Measurements from ENCODE around the gene TULP1. TPM values are rescaled to one million over a fixed set of nuclear protein-coding genes. Genes with fewer than 3 reads are reported as not detected.

The TULP1 gene
- polyA plus RNA-seq, 3 donors, result 1.3 to 2.1 (median 1.7) TPM

DNA sequence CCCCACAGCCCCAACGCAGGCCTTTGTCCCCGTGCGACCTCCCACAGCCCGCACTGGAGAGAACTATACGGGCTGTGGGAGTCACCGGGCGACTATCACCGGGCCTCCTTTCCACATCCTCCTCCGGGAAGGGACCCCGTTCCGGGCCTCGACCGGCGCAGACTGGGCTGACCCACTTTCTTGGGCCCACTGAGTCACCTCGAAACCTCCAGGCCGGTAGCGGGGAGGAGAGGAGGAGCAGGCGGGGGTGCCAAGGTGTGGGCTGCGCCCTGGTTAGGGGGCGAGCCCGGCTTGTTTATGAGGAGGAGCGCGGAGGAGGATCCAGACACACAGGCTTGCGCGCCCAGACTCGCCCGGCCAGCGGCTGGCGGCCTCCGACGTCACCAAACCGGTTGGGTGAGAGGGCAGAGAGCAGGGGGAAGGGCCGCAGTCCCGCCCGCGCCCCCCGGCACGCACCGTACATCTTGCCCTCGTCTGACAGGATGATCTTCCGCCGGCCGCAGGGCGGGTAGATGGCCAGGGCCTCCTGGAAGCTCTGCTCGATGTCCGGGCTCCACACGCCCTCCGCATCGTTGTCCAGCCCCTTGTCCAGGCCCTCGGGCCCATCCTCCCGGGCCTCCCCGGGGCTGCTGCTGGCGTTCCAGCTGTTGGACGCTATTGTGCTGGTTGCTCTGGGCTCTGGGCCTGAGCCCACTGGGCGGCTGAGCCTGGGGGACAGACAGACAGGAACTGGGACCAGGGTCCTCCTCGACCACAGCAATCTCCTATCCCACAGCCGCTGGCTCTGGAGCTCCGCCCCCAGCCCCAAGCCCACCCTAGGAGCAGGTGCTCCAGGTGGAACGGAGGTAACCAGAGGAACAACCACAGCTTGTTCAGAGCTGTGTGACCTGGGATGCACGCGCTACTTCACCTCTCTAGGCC lies 26.4 kb downstream of the TULP1 start:
- no peak for DNase-seq (ENCODE audit: low read depth in 3 of 3, low spot score in 2 of 3)

DNA sequence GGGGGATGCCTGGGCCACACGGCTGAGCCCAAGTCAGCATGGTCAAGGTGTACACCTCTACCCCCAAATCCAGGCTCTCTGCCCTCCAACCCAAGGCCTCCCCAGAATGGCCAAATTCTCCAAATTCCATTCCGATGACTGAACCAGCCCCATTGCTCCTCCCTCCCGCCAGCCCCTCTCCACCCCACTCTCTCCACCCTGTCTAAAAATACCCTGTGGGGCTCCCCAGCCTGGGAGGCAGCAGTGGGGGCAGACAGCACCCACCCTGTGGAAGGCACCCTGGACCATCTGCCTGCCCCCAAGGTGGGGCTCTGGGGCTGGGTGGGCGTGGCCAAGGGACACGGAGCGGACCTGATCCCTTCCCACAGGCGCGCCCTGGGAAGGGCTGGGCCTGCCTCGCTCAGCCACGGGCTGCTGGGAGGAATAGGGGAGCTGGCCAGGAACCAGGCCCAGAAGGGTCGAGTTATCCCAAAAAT lies 27.3 kb downstream of the TULP1 start:
- no peak for DNase-seq (ENCODE audit: low read depth in 3 of 3, low spot score in 2 of 3)

DNA sequence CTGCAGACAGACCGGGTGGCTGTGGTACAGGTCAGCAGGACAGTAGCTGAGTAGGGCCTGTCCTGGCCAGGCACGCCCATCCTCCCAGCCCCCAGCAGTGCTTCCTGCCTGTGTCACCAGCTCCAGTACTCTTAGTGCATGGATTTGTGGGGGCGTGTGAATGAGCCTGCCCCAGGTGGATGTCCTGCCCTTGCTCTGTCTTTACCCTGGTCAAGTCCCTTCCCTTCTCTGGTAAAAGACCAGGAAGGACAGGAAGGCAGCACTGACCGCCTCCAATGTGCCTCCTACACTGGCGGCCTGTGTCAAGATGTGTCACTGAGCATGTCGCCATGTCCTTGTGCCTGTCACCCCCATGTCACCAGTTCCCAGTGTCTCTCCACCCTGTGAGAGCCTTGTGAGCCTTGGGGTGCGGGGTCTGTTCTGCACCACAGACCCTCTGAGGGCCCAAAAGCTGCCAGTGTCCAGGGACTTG lies 27.7 kb downstream of the TULP1 start:
- DNase-seq (ENCODE audit: low read depth in 3 of 3, low spot score in 2 of 3), result no peak

DNA sequence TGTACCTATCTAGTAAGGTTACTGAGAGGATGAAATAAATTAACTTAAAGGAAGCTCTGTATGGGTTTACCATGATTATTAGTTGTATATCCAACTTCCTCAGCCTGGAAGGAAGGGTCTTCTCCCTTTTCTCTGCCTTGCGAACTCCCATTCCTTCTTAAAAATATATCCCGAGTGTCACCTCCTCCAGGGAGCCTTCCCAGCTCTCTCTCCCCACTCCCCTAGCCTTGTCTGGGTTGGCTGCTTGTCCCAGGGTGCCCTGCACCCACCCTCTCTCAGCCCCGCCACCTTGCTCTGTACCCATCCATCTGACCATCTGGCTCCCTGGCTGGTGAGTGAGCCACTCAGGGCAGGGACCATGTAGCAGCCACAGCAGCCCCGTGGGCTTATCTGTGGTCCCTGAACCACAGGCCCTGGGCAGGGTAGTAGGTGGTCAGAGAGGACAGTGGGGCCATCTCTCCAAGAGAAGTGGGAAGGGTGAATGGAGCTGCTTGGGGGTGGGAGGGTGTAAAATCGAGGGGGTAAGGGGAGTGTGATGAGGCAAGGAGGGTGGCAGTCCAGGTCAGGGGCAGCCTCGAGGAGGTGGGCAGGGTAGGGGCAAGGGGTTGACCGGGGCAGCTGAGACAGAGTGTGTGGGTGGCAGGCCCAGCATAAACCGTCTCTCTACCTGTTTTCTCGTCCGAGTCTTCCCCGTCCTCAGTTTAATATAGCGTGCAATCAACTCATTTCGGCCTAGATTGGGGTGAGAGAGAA lies 28.6 kb downstream of the TULP1 start:
- no peak for DNase-seq (ENCODE audit: low read depth in 3 of 3, low spot score in 2 of 3)

DNA sequence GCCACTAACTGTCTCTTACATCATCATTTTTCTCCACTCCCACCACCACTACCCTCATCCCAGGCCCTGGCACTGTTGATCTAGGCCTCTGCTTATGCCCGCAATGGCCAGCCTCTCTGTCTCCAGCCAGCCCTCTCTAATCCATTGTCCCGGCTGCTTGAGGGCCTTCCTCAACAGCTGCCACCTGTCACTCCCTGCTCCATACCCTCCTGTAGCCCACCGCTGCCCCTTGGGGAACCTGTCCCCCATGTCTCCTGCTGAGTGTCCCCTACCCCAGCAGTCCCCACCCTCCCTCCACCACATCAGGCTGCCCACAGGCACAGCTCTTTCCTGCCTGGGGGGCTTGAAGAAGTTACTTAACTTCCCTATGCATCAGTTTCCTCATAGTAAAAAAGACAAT lies 29.2 kb downstream of the TULP1 start:
- no peak for DNase-seq (ENCODE audit: low read depth in 3 of 3, low spot score in 2 of 3)

DNA sequence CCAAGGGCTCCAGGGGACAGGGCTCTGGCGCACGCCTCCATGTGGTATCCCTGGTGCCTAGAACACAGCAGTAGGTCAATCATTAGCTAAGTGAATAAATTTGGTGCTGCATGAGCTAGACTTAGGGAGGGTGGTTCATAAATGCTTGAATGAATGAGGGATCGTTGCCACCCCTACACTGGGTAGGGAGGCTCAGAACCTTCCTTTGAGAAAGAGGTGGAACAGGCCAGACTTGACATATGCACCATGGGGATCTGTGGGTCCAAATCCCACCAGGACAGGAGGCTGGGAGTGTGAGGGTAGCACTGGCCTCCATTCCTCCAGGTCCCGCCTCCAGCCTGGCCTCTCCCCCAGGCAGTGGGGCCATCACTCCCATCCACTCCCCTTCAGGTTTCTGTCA lies 29.6 kb downstream of the TULP1 start:
- no peak for DNase-seq (ENCODE audit: low read depth in 3 of 3, low spot score in 2 of 3)

DNA sequence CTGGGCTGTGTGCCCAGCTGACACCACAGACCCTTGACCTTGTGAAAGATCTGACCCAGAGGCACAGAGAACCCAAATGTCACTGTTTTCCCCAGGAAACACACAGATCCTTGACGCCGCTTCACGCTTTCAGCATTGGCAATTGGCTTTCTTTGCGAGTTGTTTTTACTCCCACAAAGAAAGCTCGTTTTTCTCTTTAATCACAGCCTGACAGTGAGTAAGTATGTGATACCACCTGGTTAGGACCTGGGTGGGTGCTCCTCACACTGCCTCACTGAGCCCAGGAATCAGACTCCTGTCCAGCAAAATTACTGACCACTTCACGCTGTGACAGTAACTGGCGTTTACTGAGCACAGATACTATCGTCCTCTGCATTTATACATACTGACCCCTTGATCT lies 31.5 kb downstream of the TULP1 start:
- DNase-seq (ENCODE audit: low read depth in 3 of 3, low spot score in 2 of 3), result no peak

DNA sequence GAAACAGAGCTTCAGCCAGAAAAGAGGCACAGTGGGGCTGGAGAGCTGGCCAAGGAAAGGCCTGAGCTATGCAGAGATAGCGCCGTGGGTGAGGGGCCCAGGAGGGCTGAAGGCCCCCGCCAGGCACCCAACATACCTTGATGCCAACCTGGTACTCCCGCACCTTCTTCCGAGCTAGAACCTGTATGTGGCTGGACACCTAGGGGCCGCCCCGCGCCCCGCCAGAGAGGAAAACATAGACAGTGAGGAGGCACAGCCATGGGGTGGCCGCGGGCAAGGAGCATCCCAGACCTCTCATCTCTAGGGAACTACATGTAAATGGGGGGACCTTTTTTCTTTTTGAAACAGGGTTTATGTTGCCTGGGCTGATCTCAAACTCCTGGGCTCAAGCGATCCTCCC lies 32.5 kb downstream of the TULP1 start:
- DNase-seq (ENCODE audit: low read depth in 3 of 3, low spot score in 2 of 3), result no peak

DNA sequence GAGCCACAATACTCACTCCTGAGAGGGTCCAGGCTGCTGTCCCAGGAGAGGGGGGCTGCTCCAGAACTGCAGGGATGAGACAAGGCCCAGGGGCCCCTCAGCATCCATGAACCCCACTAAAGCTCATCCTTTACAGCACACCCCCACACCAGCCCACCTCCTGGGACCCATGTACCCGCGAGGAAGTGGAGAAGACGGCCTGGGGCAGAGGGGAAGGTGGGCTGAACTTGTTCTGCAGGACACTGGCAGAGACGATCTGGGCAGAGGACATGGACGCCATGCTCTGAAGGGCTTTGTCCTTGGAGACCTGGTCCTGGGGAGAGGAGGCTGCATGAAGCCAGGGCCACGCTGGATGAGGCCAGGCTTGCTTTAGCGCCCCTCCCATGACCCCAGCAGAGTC lies 34.4 kb downstream of the TULP1 start:
- DNase-seq (ENCODE audit: low read depth in 3 of 3, low spot score in 2 of 3), result no peak

DNA sequence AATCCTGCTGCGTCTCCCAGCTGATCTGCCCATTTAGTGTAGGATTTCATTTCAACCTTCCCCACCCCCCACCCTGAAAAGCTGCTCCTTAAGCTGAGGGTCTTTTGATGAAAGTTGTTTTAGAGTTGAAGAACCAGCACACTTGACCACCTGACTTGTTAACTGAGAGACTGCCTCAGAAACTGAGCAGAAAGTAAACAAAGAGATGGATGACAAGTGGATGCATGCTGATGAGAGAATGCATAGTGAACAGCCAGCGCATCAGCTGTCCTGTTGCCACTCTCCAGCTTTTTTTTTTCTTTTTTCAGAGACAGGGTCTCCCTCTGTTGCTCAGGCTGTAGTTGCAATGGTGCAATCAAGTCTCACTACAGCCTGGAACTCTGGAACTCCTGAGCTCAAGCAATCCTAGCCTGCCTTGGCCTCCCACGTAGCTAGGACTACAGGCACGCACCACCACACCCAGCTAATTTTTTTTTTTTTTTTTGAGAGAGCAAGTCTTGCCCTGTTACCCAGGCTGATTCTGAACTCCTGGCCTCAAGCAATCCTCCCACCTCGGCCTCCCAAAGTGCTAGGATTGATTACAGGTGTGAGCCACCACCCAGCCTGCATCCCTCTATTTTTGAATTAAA lies 35.0 kb downstream of the TULP1 start:
- DNase-seq (ENCODE audit: low read depth in 3 of 3, low spot score in 2 of 3), result no peak

DNA sequence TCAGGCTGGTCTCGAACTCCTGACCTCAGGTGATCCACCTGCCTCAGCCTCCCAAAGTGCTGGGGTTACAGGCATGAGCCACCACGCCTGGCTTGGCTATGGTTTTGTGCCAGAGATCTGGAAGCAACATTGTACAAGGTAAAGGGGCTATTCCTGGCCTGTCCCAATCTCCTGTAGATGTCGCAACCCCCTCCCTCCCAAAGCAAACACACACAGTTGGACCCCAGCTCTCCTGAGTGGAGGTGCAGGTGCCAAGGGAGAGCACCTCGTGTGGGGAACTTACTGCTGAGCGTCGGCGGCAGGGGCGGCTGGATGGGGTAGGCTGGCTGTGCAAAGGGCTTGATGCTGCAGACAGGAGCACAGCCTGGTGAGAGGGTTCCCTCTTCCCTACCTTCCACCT lies 35.7 kb downstream of the TULP1 start:
- DNase-seq (ENCODE audit: low read depth in 3 of 3, low spot score in 2 of 3), result no peak

DNA sequence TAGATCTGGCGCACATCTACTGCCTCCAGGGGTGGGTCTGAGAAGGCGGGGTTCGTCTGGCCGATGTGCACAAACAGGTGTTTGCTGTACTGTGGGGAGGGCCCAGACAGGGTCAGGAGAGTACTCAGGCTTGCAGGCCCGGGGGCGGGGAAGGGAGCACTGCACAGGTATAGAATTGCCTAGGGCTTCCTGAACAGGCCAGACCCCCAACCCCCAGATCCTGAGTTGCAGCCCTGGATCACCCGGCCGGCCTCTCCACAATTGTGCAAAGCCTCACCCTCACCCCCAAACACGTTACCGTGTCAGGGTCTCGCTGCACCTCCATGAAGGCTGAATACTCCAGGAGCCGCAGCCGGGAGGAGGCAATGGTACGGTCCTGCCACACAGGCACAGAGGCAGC lies 36.7 kb downstream of the TULP1 start:
- DNase-seq (ENCODE audit: low read depth in 3 of 3, low spot score in 2 of 3), result no peak

DNA sequence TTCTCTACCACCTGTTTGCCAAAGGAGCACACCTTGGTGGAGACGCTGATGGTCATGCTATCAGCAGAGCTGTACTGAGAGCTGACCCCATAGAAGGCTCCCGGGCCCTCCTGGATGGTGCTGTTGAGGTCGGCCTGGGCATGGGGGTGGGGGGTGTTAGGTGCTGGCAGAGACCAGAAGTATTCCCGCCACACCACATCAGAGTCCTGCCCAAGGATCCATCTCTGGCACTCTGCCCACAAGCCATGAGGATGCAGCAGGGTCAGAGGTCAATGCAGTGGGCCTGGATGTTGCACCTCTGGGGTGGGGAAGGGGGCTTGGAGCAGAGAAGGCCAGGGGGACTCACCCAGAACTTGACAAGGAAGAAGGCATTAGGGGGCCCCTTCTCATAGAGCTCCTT lies 37.1 kb downstream of the TULP1 start:
- DNase-seq (ENCODE audit: low read depth in 3 of 3, low spot score in 2 of 3), result no peak

DNA sequence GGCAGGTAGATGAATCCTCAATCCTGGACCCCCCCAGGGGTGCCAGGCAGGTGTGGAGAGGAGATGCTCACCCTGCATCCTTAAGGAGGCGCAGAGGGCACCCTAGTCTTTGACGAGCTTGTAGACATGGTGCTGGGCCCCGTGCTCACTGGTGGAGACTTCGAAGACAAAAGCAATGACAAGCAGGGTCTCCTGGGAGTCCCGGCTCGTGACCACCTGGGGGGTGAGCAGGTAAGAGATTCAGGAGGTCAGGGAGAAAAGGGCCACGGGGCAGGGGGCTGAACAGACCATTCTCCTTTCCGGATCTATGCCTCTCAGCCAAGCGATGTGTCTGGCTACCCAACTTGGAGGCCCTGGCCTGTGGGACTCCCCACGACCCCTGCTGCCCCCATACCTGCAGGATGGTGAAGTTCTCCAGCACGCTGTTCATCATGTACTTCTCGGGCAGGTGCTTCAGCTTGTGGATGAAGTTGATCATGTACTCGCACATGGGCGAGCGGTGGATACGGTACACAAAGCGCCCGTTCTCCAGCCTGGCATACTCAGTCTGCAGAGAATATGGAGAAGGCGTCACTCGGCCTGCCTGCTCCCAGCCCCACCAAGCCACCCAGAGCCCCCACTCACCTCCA lies 37.6 kb downstream of the TULP1 start:
- DNase-seq (ENCODE audit: low read depth in 3 of 3, low spot score in 2 of 3), result no peak

DNA sequence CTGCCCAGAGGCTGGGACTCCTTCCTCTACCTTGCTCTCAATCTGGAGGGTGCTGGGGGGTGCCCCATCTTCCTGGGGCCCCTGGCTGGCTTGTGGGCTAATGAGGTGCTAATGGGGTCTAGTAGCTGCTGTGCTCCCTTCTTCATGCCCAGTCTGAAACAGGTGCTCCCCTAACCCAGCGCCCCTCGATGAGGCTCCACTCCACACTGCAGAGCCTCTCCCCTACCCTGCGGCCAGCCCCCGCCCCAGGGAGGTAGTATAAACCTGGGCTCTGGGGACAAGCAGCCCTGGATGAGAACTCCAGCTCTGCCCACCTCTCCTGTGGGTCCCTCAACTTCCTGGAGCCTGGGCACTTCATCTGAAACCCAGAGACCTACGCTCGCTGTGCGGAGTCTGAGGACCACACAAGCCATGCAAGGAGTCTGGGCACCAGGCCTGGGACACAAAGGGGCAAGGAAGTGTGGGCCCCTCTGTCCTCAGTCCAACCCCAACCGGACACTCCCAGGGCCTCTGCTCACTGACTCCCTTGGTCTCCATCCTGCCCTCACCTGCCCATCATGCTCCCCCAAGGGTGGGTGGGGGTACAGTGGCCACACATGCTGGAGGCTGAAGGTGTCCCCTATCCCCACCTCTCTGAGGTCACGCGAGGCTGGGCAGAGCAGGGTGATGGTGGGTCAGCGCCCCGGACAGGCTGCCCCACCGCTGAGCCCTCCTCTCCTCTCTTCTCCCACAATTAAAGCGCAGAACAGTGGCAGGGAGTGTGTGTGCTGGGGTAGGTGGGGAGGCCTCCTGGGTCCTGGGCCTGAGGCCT lies 38.4 kb downstream of the TULP1 start:
- no peak for DNase-seq (ENCODE audit: low read depth in 3 of 3, low spot score in 2 of 3)

DNA sequence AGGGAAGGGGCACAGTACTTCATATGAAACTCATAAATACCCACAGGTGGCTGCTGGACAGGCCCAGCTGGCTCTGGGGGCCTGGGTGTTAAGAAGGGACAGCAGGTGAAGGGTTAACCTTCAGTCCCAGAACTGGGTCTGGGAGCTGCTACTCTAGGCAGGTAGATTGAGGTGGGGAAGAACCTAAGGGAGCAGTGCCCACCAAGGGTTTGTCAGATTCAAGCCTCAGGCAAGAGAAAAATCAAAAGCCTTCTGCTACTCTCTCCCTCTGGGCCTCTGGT lies 38.9 kb downstream of the TULP1 start:
- no peak for DNase-seq (ENCODE audit: low read depth in 3 of 3, low spot score in 2 of 3)

DNA sequence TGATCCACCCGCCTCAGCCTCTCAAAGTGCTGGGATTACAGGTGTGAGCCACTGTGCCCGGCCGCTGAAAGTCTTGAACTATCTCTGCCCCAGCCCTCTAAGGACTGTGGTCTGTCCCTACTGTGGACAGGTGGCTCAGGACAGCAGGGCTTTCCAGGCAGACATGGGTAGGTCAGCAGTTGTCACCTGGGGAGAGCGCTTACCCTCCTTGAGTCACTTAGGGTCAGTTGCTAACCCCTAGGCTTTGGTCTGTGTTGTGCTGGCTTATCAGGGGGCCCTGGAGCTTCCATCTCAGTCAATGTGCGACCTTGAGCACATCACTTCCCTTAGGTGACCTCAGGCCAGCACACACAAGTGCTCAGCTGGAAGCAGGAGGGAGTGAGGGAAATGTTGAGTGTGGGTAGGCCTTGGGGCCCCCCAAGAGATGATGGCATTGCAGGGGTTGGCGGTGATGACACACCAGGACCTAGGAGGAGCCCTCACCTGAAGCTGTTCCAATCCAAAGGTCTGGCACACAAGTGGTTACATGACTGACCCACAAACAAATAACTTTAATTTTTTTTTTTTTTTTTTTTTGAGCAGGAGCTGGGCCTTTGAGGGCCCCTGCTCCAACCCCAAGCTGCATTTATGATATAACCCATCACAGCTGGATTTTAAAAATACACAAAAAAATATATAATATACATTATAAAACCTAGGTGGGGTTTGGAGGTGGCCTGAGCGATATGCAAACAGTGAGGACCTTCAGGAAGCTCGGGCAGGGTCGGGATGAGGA lies 39.4 kb downstream of the TULP1 start:
- DNase-seq (ENCODE audit: low read depth in 3 of 3, low spot score in 2 of 3), result no peak

DNA sequence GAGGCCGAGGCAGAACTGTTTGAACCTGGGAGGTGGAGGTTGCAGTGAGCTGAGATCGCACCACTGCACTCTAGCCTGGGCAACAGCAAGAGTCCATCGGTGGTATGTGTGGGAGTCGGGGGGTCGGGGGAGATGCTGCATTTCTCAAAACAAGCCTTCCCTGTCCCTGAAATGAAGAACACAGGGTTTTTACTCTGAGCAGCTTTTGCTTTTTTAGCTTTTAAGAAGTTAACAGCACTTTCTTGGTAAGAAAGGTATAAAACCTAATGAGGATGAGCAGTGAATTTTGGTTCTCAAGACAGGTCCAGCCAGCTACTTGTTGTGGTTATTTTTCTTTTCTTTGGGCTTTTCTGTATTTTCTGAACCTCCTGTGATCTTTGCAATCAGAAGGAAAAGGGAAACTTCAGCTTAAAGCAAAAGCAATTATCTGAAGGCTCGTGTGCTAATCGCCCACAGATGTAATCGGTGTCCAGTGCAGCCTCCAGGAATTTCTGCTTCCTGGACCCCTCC lies 40.8 kb downstream of the TULP1 start:
- DNase-seq (ENCODE audit: low read depth in 3 of 3, low spot score in 2 of 3), result no peak

DNA sequence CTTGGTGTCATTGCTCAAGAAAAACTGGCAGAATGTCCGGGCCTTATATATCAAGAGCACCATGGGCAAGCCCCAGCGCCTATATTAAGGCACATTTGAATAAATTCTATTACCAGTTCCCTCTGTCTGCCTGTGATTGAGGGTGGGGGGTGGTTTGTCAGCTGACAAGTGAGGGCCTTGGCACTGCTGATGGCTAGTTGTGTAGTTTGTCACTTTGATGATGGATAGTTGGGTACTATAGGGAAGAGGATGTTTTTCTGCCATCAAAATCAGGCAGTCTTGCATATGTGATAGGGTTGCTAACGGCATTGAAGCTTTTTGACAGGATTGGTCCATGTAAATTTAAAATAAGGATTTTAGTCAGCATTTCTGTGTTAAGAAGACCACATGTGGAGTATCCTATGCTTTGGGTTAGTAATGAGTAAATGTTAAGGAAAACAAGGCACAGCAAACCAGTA lies 42.0 kb downstream of the TULP1 start:
- DNase-seq (ENCODE audit: low read depth in 3 of 3, low spot score in 2 of 3), result no peak

Data from right renal cortex interstitium (tissue), 3 donors.